ENCODE results near the gene POU5F2.

POU5F2 gene

GRCh38 chr5:93741136-93741811 is at the start of gene POU5F2:
Gene POU5F2 (minus strand): TSS chr5:93741600. CDS start chr5:93741563, 37 bp downstream.
- in situ Hi-C loops (cut with MboI; ENCODE audit: low sequenced_read_pairs), result no loop called here

DNA sequence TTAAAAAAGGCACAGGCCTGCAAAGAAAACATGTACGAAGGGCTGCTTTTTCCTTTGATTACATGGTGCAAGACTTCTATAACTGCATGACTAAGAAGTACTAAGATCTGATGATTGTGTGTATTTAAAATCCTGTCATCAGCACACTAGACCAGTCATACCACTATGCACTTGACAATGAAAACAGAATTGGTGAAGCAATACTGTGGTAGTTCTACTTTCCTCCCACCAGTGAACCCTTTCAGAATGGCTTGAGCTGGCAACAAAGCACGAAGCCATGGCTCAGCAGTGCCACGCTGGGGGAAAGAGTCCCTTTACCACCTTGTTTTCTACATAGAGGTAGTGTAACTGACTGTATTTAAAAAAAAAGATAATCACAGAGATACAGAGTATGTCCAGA is 49.0 kb upstream of the POU5F2 start:
- in situ Hi-C loops (cut with MboI; ENCODE audit: low sequenced_read_pairs), result no loop called here

DNA sequence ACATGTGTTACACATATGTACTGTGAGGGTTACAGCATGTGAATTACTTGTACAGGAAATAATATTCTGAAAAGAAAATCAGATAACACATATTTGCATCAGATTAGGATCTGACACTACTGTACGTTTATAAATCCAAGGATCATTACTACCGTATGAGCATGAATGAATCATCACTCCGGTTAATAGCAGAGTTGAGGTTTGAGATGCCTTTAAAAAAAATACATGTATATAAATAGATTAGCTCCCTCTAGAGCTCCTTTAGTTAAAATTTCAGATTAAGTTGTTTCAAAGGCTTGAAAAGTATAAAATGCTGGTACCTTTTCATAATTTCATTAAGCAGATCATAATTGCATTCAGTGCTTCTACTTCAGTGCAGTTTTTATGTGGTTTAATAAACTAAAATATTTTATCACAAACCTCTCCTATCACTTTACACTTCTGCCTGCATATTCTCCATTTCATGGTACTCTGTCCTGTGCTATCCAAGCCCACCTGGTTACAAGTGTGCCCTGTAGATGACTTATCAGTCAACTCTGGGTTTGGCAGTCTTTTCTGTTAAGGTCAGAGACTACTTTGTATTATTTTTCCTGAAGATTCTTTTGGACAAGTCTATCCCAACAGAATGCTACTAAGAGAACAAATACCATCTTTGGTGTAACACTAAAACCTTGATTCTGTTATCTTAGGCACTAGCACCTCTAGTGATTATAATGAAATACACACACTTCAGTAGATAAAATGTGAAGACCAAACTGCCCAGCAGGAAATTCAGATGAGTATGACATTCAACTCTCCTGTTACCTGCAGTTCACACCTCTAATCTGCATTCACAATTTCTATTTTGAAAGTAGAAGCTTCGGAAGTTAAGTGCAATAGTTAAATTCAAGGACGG is 48.0 kb upstream of the POU5F2 start:
- in situ Hi-C loops (cut with MboI; ENCODE audit: low sequenced_read_pairs), result no loop called here

- in situ Hi-C loops (cut with MboI; ENCODE audit: low sequenced_read_pairs), result no loop called here
These were observed 46.2 kb upstream of the POU5F2 start for GRCh38 chr5:93787598-93787997.

DNA sequence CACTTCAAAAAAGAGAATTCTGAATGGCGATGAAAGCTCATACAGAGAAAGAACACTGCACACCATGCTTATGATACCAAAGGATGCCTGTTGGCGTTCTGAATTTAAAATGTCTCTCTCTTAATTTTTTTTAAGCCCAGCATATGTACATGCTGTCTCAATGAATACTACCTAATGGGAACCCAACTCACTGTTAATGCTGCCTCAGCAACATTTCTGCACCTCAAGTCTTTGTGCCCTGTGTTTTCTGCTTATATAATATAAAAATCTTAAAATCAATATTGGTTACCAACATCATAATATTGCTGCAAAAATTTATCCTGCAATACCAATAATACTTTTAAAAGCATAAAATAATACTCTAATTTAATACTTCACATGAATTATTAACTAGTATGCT is 44.1 kb upstream of the POU5F2 start:
- in situ Hi-C loops (cut with MboI; ENCODE audit: low sequenced_read_pairs), result no loop called here

DNA sequence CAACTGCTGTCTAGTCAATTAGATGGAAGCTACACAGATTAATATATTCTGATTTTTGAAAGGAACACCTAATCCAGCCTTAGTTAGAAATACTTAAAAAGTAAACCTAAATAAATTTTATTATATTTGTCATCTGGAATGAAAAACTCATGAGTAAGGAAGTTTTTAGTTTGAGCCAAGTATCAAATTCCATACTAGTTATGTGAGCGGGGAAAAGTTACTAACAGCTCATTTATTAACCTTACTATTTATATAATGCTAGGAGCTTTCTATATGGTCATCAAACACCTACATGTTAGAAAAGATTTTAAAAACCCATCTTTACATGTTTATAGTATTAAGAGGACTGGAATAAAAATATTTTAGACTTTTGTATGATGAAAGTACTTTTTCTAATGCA is 41.6 kb upstream of the POU5F2 start:
- in situ Hi-C loops (cut with MboI; ENCODE audit: low sequenced_read_pairs), result no loop called here

GRCh38 chr5:93777620-93778019 is 36.2 kb upstream of the POU5F2 start:
- in situ Hi-C loops (cut with MboI; ENCODE audit: low sequenced_read_pairs), result no loop called here

DNA sequence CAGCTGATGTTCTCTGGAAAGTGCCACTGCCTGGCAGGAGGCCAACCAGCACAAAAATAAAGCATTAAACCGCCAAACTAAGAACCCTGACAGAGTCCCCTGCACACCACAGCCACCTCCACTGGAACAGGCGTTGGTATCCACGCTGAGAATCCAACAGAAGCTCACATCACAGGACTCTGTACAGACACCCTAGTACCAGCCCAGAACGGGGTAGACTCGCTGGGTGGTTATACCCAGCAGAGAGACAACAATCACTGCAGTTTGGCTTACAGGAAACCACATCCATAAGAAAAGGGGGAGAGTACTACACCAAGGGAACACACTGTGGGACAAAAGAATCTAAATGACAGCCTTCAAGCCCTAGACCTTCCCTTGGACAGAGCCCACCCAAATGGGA is 15.0 kb upstream of the POU5F2 start:
- in situ Hi-C loops (cut with MboI; ENCODE audit: low sequenced_read_pairs), result no loop called here

DNA sequence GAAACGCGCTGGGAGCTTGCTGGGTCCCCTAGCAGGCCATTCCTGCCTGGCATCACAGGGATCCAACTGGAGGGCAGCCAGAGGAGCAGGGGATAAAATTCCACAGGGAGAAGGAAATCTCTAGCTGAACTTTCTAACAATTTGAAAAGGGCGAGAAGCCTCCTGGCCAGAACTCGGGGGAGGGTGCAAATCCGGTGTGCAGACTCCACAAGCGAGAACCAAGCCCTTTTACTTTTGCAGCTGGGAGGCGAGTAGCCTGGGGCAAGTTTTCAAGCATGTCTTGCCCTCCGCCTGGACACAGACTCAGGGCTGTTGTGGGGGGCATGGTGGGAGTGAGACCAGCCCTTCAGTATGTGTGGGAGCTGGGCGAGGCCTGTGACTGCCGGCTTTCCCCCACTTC is 14.3 kb upstream of the POU5F2 start:
- in situ Hi-C loops (cut with MboI; ENCODE audit: low sequenced_read_pairs), result no loop called here

GRCh38 chr5:93748875-93749397 is 7.5 kb upstream of the POU5F2 start:
- in situ Hi-C loops (cut with MboI; ENCODE audit: low sequenced_read_pairs), result no loop called here

- in situ Hi-C loops (cut with MboI; ENCODE audit: low sequenced_read_pairs), result no loop called here
These were observed 5.1 kb upstream of the POU5F2 start for GRCh38 chr5:93746406-93747056.

- in situ Hi-C loops (cut with MboI; ENCODE audit: low sequenced_read_pairs), result no loop called here
These were observed 5.1 kb downstream of the POU5F2 start for GRCh38 chr5:93736284-93736683.

DNA sequence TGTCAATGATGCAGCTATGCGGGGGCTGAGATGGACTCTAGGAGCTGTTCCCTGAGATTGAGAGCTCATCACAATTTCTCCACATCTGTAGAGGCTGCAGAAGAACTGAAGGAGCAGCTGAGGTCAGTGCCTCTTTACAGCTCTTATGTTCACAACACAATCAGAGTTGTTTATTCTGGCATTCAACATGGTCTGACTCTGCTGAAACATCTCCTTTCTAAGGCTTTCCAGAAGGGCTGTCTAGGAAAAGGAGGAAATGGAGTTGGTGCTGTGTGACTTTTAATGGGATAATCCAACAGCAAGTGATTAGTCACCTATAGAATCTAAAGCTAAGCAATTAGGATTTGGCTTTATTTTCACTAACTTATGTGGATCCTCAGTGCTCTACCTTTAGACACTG is 6.0 kb downstream of the POU5F2 start:
- in situ Hi-C loops (cut with MboI; ENCODE audit: low sequenced_read_pairs), result no loop called here

- in situ Hi-C loops (cut with MboI; ENCODE audit: low sequenced_read_pairs), result no loop called here
These were observed 9.4 kb downstream of the POU5F2 start for GRCh38 chr5:93731987-93732386.

DNA sequence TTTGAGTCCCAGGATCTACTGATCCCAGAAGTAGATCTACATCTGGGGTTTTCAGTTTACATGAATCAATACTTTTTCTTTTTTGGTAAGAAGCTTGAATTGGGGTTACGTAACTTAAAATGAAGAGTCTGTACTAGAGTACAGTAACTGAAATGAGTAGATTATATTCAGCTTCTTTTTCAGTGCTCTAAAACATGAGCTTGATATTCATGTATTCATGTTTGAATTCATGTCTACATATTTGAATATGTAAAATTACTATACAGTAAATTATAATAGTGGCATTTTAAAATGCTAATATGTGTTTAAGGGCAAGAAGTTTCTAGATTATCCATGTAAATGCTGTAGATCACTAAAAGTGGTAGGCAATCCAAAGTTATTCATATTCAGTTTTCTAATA is 14.8 kb downstream of the POU5F2 start:
- in situ Hi-C loops (cut with MboI; ENCODE audit: low sequenced_read_pairs), result no loop called here

DNA sequence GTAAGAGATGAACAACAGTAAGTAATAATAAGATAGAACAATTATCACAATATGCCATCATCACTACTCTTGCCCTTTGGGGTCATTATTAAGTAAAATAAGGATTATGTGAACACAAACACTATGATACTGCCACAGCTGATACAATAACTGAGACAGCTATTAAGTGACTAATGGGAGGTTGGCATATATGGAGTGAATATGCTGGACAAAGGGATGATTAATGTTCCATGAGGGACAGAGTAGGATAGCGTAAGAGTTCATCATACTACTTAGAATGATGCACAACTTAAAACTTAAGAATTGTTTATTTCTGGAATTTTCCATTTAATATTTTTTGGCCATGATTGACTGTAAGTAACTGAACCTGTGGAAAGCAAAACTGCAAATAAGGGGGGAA is 16.6 kb downstream of the POU5F2 start:
- in situ Hi-C loops (cut with MboI; ENCODE audit: low sequenced_read_pairs), result no loop called here

DNA sequence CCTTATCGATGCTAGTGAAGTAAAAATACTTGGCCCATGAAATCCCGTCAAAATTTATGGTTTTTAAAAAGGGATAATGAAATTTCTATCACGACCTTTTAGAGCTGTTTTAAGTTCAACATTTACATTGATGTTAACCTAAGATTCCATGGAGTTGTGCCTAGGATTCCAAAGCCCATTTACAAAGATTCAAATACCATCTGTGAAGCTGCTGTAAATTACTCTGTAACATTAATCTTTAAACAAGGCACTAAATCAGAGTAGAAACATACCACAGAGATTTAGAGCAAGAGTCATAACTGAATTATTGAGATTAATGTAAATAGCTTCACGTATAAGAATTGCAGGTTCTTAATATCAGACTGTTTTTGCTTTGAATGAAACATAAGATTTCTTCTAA is 17.7 kb downstream of the POU5F2 start:
- in situ Hi-C loops (cut with MboI; ENCODE audit: low sequenced_read_pairs), result no loop called here

GRCh38 chr5:93723005-93723404 is 18.4 kb downstream of the POU5F2 start:
- in situ Hi-C loops (cut with MboI; ENCODE audit: low sequenced_read_pairs), result no loop called here

DNA sequence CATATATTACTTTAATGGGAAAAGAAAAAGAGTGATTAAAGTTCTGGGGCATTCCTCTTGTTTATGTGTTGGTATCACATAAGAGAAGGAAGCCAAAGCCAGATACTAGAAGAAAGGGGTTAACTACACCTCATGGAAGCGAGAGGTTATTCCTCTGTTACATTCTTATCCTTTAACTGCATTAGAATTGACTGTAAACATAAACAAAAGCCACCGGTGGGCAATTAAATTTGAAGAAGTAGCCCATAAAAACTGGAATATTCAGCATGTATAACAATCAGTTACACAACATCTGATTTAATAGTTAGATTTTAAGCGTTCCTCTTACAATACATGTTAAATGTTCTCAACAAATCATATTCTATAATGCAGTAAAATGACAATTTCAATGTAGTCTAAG is 18.8 kb downstream of the POU5F2 start:
- in situ Hi-C loops (cut with MboI; ENCODE audit: low sequenced_read_pairs), result no loop called here

- in situ Hi-C loops (cut with MboI; ENCODE audit: low sequenced_read_pairs), result no loop called here
These were observed 19.9 kb downstream of the POU5F2 start for GRCh38 chr5:93721511-93721910.

DNA sequence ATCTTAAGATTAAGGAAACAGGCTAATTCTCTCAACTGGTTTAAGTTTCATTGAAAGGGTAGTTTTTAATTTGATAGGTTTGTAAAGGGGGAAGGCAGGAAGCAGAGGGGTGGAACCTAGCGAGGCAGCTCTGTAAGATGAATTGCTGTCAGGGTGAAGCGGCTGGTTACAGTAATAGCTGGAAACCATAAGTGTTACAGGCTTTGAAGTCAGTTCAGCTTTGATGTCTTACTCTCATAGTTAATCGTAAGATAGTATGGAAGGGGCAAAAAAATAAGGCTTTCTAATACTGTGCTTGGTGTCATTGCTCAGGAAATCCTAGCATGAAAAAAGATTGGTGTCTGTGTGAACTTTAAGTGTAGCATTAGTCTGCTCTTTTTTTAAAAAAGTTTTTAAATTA is 20.3 kb downstream of the POU5F2 start:
- in situ Hi-C loops (cut with MboI; ENCODE audit: low sequenced_read_pairs), result no loop called here

GRCh38 chr5:93717162-93717561 is 24.2 kb downstream of the POU5F2 start:
- in situ Hi-C loops (cut with MboI; ENCODE audit: low sequenced_read_pairs), result no loop called here
